ENCODE data around the gene GPR26. TPM values are rescaled to one million over a fixed set of nuclear protein-coding genes. Genes with fewer than 3 reads are reported as not detected.

GPR26 gene
- total RNA-seq, 1 experiment from 2014 or later, result 0.07 TPM

DNA sequence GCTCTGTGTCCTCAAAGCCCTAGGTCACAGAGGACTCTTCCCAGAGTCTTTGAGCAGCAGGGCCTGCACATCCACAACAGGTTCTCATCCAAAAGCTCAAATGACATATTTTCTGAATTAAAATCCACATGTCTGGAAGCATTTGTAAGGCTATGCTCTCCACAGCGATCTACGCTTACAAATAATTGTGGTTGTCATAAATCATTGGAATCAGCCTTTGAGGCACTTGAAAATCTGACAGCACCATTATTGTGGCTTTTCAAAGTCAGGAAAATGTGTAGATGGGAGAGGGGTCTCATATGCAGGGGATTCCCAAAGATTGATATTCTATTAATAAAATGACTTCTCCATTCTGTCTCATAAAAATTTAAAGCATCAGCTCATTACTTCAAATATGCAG is 16.3 kb downstream of the GPR26 start:
- Histone ChIP-seq H3K4me1 (ENCODE audit: insufficient read depth, low read length) (no peaks in the 10 kb centered on the region), H2BK120ac (ENCODE audit: low read depth, low read length, poor library complexity, severe bottlenecking) (no peak overlapping the region), H3K23ac (ENCODE audit: insufficient read length, low read depth, low read length) (no peak overlapping the region), H2BK15ac (ENCODE audit: low read depth, low read length) (no peak overlapping the region), H3K79me1 (ENCODE audit: insufficient read depth, low read depth, low read length, poor library complexity, severe bottlenecking) (no peaks in the 10 kb centered on the region), H3K14ac (ENCODE audit: insufficient read depth, low read length) (no peak overlapping the region), H4K5ac (ENCODE audit: insufficient read length, low read depth, low read length) (no peak overlapping the region), H2AK5ac (ENCODE audit: insufficient read length, low read length) (no peak overlapping the region), H2AFZ (ENCODE audit: low read length) (no peak overlapping the region), H3T11ph (ENCODE audit: low read length) (no peak overlapping the region), H3K9ac (ENCODE audit: extremely low read depth, insufficient read length, low read length) (no peak overlapping the region), H2BK20ac (ENCODE audit: low read depth, low read length, poor library complexity, severe bottlenecking) (no peak overlapping the region), H3K27ac (ENCODE audit: insufficient read length, low read depth, low read length) (no peak overlapping the region), H3K79me2 (ENCODE audit: insufficient read depth, low read length) (no peaks in the 10 kb centered on the region), H4K8ac (replicated peaks; ENCODE audit: insufficient read length, low read depth, low read length) (no peak overlapping the region), H4K20me1 (ENCODE audit: control insufficient read depth, insufficient read depth, insufficient read length) (no peaks in the 10 kb centered on the region), H3K27me3 (ENCODE audit: insufficient read depth, low read length) (no peaks in the 10 kb centered on the region), H3K4ac (ENCODE audit: low read depth, low read length) (no peak overlapping the region), H3K4me2 (ENCODE audit: insufficient read depth, insufficient read length, low read length) (no peak overlapping the region), H3K18ac (ENCODE audit: insufficient read length, low read depth, low read length) (no peak overlapping the region), H3K9me3 (ENCODE audit: control insufficient read depth, low read depth, low read length) (no peaks in the 10 kb centered on the region), H2BK12ac (ENCODE audit: insufficient read length, low read depth, low read length) (no peak overlapping the region), H3K56ac (ENCODE audit: insufficient read length, low read depth, low read length) (no peak overlapping the region), H3K23me2 (ENCODE audit: insufficient read length, low read depth, low read length, poor library complexity, severe bottlenecking) (no peaks in the 10 kb centered on the region), H2BK5ac (ENCODE audit: insufficient read length, low read length) (no peak overlapping the region), H4K91ac (ENCODE audit: insufficient read length, low read depth, low read length) (no peak overlapping the region)
- no peaks in the 10 kb centered on the region for H3K36me3 Mint-ChIP-seq (ENCODE audit: insufficient read depth in 1 of 3, low read depth in 3 of 3)
- no peak overlapping the region for H3K4me3 Mint-ChIP-seq
- DNase-seq, result no peak
- peaks cover 6% of the 10 kb centered on the region for H3K27me3 Mint-ChIP-seq (ENCODE audit: low read depth)
- WGBS (ENCODE audit: extremely low coverage, insufficient read length, low lambda C conversion rate), result no CpG with 5 or more reads among the region's 2 CpGs
- H3K9me3 Mint-ChIP-seq, result no peaks in the 10 kb centered on the region
- H3K4me1 Mint-ChIP-seq, result peaks cover 0 to 11% of the 10 kb centered on the region in 2 experiments; a peak in 1 of 4 replicates
- no peak overlapping the region for H3K27ac Mint-ChIP-seq
- TF ChIP-seq CTCF (conservative IDR thresholded peaks at IDR 0.05), result no peak

All from H9 (cell line).